ENCODE results near the gene ABLIM2.

Gene ABLIM2

GRCh38 chr4:8173492-8174242 is 15.1 kb upstream of the ABLIM2 start:
- TF ChIP-seq, protein P1, sequence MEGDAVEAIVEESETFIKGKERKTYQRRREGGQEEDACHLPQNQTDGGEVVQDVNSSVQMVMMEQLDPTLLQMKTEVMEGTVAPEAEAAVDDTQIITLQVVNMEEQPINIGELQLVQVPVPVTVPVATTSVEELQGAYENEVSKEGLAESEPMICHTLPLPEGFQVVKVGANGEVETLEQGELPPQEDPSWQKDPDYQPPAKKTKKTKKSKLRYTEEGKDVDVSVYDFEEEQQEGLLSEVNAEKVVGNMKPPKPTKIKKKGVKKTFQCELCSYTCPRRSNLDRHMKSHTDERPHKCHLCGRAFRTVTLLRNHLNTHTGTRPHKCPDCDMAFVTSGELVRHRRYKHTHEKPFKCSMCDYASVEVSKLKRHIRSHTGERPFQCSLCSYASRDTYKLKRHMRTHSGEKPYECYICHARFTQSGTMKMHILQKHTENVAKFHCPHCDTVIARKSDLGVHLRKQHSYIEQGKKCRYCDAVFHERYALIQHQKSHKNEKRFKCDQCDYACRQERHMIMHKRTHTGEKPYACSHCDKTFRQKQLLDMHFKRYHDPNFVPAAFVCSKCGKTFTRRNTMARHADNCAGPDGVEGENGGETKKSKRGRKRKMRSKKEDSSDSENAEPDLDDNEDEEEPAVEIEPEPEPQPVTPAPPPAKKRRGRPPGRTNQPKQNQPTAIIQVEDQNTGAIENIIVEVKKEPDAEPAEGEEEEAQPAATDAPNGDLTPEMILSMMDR (conservative IDR thresholded peaks at IDR 0.05; ENCODE audit: low read length) = no peak
- H3K4me3 ChIP-seq (ENCODE audit: low read length) = no peak overlapping the region
- no peak for DNase-seq (ENCODE audit: low read depth)

DNA sequence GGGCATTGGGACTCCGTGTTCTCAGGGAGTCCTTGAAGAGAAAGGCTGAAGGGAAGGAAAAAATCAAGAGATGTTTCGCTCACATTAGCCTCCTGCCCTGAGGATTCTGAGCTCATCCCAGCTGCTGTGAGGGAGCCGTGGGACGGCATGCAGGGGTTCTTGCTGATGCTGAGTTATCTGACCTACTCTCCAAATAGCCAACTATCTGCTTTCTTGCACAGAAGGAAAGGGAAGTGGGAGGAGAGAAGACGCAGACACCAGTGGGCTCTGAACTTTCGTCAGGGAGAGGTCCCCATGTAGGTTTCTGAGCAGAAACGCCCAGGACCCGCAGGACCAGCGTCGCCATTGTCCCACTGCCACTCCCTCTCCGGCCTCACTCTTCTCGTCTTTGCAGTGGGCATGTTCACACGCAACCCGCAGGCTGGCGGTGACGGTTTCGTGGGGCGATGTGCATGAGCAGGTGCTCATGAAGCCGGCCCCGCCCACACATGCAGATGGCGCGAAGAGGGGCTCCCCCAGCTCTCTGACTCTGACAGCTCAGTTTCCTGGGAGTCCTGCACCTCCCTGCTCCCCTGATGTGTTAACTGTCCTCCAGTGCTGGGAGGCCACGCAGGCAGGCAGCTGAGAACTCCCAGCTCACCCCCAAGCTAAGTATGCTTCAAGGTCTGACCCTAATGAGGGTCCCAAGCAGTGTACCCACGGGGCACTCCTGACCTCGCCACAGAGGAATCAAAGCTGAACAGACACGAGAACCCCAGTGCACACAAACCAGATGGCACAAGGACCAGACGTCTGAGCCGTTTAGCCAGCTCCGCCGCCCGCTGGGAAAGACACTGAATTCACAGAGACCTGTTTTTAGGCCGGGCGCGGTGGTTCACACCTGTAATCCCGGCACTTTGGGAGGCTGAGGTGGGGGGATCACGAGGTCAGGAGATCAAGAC is 13.6 kb upstream of the ABLIM2 start:
- no peak overlapping the region for H3K4me3 ChIP-seq (ENCODE audit: low read length)
- no peak for DNase-seq (ENCODE audit: low read depth)
- TF ChIP-seq, protein P1 (conservative IDR thresholded peaks at IDR 0.05; ENCODE audit: low read length) = no peak

DNA sequence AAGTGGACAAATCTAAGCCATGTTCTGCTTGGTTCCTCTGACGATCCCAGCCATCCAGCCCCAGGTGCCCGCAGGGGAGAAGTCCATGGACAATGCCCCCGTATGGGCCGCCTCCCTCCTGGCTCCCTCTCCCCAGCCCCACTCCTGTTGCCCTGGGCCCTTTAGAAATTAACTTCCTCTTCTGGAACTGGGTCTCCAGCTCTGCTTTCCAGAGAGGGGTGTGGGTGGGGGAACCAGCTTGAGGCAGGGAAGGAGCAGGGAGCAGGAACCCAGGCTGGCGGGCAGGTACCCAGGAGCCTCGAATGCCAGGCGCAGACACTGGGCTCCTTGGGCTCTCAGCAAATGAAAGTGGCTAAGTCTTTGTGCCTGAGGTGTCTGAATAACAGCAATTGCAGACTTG is 12.7 kb upstream of the ABLIM2 start:
- no peak overlapping the region for H3K4me3 ChIP-seq (ENCODE audit: low read length)
- no peak for DNase-seq (ENCODE audit: low read depth)
- TF ChIP-seq, protein P1 (conservative IDR thresholded peaks at IDR 0.05; ENCODE audit: low read length) = no peak

- TF ChIP-seq, protein P1 (conservative IDR thresholded peaks at IDR 0.05; ENCODE audit: low read length) = no peak
- H3K4me3 ChIP-seq (ENCODE audit: low read length) = no peak overlapping the region
- DNase-seq (ENCODE audit: low read depth) = no peak
Measured at GRCh38 chr4:8170341-8170740, 11.7 kb upstream of the ABLIM2 start.

DNA sequence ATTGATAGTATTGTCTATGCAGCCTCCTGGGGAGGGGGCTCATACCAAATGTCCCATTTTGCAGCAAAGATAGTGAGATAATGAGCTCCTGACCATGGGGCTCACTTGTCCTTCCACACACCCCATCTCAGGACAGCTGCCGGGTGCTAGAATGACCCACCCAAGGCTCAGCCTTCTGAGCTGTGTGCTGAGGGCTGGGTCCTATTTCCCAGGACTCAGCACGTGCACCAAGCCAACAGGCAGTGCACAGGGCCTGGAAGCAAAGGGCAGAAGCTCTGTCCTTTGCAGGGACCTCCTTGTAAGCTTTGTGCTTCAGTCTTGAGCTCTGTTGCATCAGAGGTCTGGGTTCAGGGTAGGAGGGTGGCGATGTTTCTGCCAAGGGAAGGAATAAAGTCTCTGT is 11.2 kb upstream of the ABLIM2 start:
- no peak for DNase-seq (ENCODE audit: low read depth)
- TF ChIP-seq, protein P1 (conservative IDR thresholded peaks at IDR 0.05; ENCODE audit: low read length) = no peak
- H3K4me3 ChIP-seq (ENCODE audit: low read length) = no peak overlapping the region

DNA sequence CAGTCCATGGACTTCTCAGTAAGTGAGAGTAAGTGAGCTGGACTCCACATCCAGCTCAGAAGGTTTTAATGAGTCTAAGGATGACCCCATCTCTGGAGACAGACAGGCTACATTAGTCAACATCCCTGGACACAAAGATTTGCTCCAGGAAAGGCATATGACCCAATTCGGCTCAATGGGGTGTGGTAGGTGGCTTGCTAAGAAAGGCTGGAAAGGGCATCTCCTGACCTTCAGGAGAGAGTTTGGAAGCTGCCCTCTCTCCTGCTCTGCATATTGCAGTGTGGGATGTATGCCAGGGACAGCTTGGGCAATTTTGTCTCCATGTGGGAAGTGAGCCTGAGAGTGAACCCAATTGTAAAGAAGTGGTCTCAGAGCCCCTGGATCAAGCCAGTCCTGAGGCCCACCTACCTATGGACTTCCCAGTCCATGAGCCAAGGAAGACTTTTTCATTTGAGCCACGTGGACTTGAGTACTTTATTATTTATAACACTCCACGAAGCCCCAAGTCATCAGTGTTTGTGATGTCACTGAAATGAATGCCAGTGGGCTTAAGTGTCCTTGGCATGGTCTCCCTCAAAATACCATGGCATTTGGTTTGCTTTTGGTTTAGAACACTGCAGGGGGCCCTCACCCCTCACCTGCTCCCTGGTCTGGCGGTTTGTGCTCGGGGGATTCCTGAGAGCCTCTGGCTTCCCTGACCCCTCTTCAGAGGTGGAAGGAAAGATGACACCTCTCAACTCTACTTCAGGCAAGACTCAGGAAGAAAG is 10.4 kb upstream of the ABLIM2 start:
- DNase-seq (ENCODE audit: low read depth) = no peak
- TF ChIP-seq, protein P1 (conservative IDR thresholded peaks at IDR 0.05; ENCODE audit: low read length) = no peak
- no peak overlapping the region for H3K4me3 ChIP-seq (ENCODE audit: low read length)

All from AG10803 (cell line).